Left ventricle myocardium inferior (tissue), 1 donor: ENCODE measurements around the gene NFIB. TPM values are rescaled to one million over a fixed set of nuclear protein-coding genes. Genes with fewer than 3 reads are reported as not detected.
A peak's percentile ranks its signal among the peaks of the same experiment; 100 is the strongest.

Source experiments
- DNase-seq: peaks from one replicate; pipeline ENCODE4 v3.0.0-alpha.2; 2020
- H3K27ac ChIP-seq: fragments of 200-600 bp; replicated peaks from 2 replicates; pipeline ENCODE4 v1.8.0; 2021
- H3K27me3 ChIP-seq: fragments of 200-600 bp; 2 replicates; pipeline ENCODE4 v1.8.0; 2021; ENCODE audit warnings: low read depth
- H3K36me3 ChIP-seq: fragments of 200-600 bp; 2 replicates; pipeline ENCODE4 v1.8.0; 2021
- H3K4me1 ChIP-seq: fragments of 200-600 bp; 2 replicates; pipeline ENCODE4 v1.8.0; 2021
- H3K4me3 ChIP-seq: fragments of 200-600 bp; 2 replicates; pipeline ENCODE4 v1.8.0; 2021; ENCODE audit warnings: mild to moderate bottlenecking, moderate library complexity
- H3K9me3 ChIP-seq: fragments of 200-600 bp; replicated peaks from 2 replicates; pipeline ENCODE4 v1.8.0; 2021
- intact Hi-C: fragments of 100-400 bp; cut with micrococcal nuclease; formaldehyde crosslinking; loops from one replicate; pipeline ENCODE4 v1.11.0; 2022
- total RNA-seq: library from RNA; stranded (reverse); fragmentation: NEBNext Ultra II Directional; extraction: Animal tissue kit (Norgen Biotek cat#: 25700); gene quantifications from one replicate; pipeline ENCODE4 v1.2.1, GENCODE V29; 2021
- TF ChIP-seq, protein P1 (sequence below): fragments of 200-600 bp; IDR thresholded peaks from 2 replicates; pipeline ENCODE4 v1.8.0; 2021; ENCODE audit warnings: antibody characterized with exemption, mild to moderate bottlenecking, borderline replicate concordance
- donor health status: DM: no; HTN: yes; CAD: no; lungs with severe emphysema.

The NFIB gene
- total RNA-seq, 1 donor from 2014 or later = 110 TPM

DNA sequence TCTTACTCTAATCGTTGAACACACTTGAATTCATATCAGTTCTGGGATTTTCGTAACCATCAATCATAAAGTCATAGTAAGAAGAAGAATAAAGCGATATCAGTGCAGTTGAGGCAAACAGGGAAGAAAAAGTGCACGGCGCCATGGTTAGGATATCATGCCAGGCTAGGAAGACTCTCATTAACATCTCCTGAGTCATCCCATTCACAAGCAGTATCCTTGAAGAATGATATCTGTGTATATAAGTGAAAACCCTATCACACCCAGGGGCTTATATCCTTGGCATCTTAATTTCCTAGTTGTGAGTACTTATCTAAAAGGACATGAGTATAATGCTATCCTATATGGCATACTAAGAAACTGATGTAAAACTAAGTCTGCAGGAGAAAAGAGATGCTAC lies 38.6 kb downstream of the NFIB start:
- intact Hi-C loops = no loop called here
- H3K4me3 ChIP-seq = peak overlapping the region; percentile 41
- TF ChIP-seq, protein P1, sequence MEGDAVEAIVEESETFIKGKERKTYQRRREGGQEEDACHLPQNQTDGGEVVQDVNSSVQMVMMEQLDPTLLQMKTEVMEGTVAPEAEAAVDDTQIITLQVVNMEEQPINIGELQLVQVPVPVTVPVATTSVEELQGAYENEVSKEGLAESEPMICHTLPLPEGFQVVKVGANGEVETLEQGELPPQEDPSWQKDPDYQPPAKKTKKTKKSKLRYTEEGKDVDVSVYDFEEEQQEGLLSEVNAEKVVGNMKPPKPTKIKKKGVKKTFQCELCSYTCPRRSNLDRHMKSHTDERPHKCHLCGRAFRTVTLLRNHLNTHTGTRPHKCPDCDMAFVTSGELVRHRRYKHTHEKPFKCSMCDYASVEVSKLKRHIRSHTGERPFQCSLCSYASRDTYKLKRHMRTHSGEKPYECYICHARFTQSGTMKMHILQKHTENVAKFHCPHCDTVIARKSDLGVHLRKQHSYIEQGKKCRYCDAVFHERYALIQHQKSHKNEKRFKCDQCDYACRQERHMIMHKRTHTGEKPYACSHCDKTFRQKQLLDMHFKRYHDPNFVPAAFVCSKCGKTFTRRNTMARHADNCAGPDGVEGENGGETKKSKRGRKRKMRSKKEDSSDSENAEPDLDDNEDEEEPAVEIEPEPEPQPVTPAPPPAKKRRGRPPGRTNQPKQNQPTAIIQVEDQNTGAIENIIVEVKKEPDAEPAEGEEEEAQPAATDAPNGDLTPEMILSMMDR = no peak
- H3K4me1 ChIP-seq = peaks cover 100% of the 10 kb centered on the region
- no peaks in the 10 kb centered on the region for H3K36me3 ChIP-seq
- H3K27me3 ChIP-seq = no peaks in the 10 kb centered on the region
- peak overlapping the region; percentile 68 for H3K27ac ChIP-seq
- no peaks in the 10 kb centered on the region for H3K9me3 ChIP-seq
- no peak for DNase-seq

GRCh38 chr9:14273696-14274121 lies 40.2 kb downstream of the NFIB start:
- intact Hi-C loops = no loop called here
- peak overlapping the region; percentile 42 for H3K4me3 ChIP-seq
- H3K36me3 ChIP-seq = no peaks in the 10 kb centered on the region
- H3K27ac ChIP-seq = peak overlapping the region; percentile 68
- no peaks in the 10 kb centered on the region for H3K9me3 ChIP-seq
- H3K4me1 ChIP-seq = peaks cover 100% of the 10 kb centered on the region
- DNase-seq = no peak
- TF ChIP-seq, protein P1 = no peak
- H3K27me3 ChIP-seq = no peaks in the 10 kb centered on the region

DNA sequence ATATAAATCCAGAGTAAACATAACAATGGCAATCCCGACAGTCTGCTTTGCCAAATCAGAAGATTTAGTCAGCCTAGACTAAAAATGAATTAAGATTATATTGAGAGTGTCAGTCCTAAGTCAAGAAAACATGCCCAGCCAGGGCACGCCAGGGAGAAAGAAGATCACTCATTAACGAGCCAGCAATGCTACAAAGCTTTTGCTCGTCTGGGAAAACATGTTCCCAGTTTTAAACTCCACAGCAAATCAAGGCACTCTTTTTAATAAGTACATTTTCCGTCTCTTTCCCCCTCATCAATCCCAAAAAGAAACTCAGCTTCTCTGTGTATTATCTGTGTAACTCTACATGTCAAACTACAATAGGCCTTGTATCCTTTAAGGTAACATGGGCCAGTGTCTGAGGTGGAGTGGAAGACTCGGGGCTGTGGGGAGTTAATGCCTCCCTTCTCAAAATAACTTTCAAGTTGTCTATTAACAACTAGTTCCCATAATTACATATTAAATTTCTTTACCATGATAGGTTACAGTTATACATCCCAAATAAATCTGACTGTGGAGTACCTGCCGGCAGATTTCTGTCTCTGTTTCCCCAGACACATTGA lies 40.9 kb downstream of the NFIB start:
- Histone ChIP-seq H3K9me3 (no peaks in the 10 kb centered on the region), H3K4me3 (peak overlapping the region; percentile 42), H3K4me1 (peaks cover 98% of the 10 kb centered on the region), H3K36me3 (no peaks in the 10 kb centered on the region), H3K27ac (peak overlapping the region; percentile 68), H3K27me3 (no peaks in the 10 kb centered on the region)
- intact Hi-C loops = no loop called here
- TF ChIP-seq, protein P1 = no peak
- no peak for DNase-seq

GRCh38 chr9:14271093-14271673 lies 42.8 kb downstream of the NFIB start:
- Histone ChIP-seq H3K27me3 (no peaks in the 10 kb centered on the region), H3K4me1 (peaks cover 81% of the 10 kb centered on the region), H3K36me3 (no peaks in the 10 kb centered on the region), H3K9me3 (no peaks in the 10 kb centered on the region), H3K27ac (peak overlapping the region; percentile 68), H3K4me3 (peak overlapping the region; percentile 26)
- peak; percentile 74 for DNase-seq
- TF ChIP-seq, protein P1 = no peak
- intact Hi-C loops = no loop called here

DNA sequence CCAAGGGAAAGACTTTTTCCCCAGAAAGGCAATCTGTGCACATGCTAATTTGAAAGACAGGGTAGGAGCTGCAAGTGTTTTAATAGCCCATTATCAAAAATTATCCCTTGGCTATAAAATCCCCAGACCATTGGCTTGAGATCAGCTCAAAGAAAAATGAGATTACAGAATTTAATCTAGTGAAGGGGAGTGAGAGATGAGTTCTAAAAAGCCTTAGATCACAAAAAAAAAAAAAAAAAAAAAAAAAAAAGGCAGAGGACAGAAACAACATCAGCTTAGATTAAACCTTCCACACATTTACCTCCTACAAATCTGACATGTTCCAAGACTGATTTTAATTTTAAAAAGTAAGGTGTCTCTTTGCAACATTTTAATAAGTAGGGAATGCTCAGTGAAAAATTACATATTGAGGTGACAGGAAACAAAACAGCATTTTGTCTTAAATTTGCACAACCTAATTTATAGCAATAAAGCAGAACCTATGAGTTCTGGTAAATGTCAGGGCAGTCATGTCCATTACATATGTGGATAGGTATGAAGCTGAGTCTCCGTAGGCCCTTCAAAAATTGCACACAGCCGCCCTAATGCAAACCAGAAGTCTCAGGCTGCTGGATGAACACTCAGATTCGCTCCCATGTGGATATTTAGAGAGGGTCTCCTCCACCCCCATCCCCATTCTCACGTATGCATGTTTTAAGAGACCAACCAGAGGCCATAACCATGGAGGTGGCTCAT lies 43.4 kb downstream of the NFIB start:
- Histone ChIP-seq H3K4me3 (no peak overlapping the region), H3K36me3 (no peaks in the 10 kb centered on the region), H3K9me3 (no peaks in the 10 kb centered on the region), H3K27ac (peak overlapping the region; percentile 68), H3K27me3 (no peaks in the 10 kb centered on the region), H3K4me1 (peaks cover 81% of the 10 kb centered on the region)
- TF ChIP-seq, protein P1 = no peak
- intact Hi-C loops = no loop called here
- no peak for DNase-seq
